Coronary artery (tissue), 2 donors: ENCODE results near the gene ARHGEF4.

Experiments used
- DNase-seq: peaks from one replicate; pipeline ENCODE4 v3.0.0-alpha.2; 2017; ENCODE audit warnings: low spot score
- H3K27ac ChIP-seq, 2 donors: fragments of 200-600 bp; sonication (generic); one replicate each; pipeline ENCODE4 v1.5.1; 2016 to 2019
- H3K4me3 ChIP-seq: fragments of 200-600 bp; sonication (generic); 2 replicates; pipeline ENCODE4 v1.5.1; 2016; ENCODE audit warnings: mild to moderate bottlenecking, moderate library complexity
- TF ChIP-seq, protein P1 (sequence below): fragments of 200-600 bp; sonication (generic); IDR thresholded peaks from one replicate; pipeline ENCODE4 v1.5.1; 2019; ENCODE audit warnings: antibody characterized with exemption

The ARHGEF4 gene

DNA sequence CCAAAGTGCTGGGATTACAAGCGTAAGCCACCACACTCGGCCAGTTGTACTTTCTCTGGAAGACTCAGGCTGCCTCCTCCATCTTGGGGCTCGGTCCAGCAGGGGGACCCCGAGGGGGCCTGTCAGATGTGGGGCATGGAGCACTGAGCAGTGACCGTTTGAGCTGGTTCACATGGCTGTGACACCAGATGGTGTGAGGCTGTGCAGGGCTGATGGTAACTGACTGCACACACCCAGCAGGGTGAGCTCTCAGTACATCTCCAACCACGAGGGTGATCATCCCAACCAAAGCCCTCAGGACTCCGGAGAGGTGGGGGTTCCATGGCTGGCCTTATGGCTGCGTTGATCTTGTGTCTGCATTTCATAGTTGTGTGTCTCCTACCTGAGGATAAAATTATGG lies 193.1 kb downstream of the ARHGEF4 start:
- TF ChIP-seq, protein P1, sequence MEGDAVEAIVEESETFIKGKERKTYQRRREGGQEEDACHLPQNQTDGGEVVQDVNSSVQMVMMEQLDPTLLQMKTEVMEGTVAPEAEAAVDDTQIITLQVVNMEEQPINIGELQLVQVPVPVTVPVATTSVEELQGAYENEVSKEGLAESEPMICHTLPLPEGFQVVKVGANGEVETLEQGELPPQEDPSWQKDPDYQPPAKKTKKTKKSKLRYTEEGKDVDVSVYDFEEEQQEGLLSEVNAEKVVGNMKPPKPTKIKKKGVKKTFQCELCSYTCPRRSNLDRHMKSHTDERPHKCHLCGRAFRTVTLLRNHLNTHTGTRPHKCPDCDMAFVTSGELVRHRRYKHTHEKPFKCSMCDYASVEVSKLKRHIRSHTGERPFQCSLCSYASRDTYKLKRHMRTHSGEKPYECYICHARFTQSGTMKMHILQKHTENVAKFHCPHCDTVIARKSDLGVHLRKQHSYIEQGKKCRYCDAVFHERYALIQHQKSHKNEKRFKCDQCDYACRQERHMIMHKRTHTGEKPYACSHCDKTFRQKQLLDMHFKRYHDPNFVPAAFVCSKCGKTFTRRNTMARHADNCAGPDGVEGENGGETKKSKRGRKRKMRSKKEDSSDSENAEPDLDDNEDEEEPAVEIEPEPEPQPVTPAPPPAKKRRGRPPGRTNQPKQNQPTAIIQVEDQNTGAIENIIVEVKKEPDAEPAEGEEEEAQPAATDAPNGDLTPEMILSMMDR = no peak
- Histone ChIP-seq H3K27ac (no peak overlapping the region), H3K4me3 (no peak overlapping the region)
- peak; percentile 58 for DNase-seq

DNA sequence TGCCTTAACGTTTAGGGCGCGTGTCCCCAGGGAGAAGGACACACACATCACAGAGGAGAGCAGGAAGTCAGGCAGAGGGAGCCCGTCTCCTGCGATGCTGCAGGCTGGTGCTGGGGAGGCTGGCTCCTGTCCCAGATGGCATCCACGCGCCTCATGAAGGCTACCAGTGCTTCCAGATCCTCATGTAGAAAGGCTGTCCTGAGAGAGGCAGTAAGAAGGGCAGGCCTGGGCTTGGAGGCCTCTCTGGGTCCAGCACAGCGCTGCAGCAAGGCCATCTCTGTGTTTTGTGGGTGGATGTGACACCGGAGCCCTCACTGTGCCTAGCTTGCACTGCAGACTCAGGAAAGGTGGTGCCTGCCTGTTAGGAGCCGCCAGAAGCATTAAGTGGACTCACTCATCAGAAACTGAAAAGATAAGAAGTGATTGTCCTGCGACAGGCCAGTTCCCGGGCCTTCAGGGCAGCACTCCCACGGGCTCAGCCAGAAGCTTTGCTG lies 193.8 kb downstream of the ARHGEF4 start:
- no peak overlapping the region for H3K4me3 ChIP-seq
- no peak overlapping the region for H3K27ac ChIP-seq
- TF ChIP-seq, protein P1 = no peak
- peak; percentile 53 for DNase-seq

DNA sequence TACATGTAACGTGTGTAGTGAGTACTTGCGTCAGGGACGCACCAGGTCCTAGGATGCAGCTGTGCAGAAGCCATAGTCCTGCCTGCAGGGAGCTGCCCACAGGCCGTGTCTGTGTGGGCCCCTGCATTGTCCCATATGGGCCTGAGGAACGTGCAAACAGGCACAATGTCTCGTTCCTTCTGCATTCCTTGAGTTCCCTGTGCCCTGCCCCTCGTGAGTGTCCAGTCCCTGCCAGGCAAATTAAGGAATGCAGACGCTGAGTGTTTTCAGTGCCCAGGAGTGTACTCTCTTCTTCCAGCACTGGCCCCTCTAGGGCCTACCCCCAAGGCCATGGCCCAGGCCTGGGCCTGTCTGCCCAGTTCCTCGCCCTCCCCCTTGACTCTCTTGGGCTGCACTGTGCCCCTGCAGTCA lies 194.7 kb downstream of the ARHGEF4 start:
- TF ChIP-seq, protein P1 = no peak
- H3K4me3 ChIP-seq = no peak overlapping the region
- DNase-seq = no peak
- H3K27ac ChIP-seq = no peak overlapping the region

DNA sequence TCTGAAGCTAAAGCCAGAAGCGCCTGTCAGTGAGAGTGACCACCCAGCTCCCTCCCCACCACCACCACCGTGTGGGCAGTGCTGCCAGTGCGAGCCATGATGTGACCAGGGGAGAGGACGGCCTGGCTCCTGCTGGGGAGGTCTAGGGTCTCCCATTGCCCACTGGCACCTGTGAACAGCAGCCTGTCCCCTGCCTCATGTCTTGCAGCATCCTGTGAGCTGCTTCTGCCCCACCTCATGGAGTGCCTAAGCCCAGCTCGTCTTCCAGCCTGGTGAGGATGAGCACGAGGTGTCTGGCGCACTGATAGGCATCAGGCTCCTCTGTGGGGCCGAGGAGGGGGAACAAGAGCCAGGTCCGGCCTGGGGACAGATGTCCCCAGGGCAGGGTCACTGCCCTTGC lies 195.2 kb downstream of the ARHGEF4 start:
- Histone ChIP-seq H3K4me3 (no peak overlapping the region), H3K27ac (no peak overlapping the region)
- DNase-seq = no peak
- TF ChIP-seq, protein P1 = no peak

DNA sequence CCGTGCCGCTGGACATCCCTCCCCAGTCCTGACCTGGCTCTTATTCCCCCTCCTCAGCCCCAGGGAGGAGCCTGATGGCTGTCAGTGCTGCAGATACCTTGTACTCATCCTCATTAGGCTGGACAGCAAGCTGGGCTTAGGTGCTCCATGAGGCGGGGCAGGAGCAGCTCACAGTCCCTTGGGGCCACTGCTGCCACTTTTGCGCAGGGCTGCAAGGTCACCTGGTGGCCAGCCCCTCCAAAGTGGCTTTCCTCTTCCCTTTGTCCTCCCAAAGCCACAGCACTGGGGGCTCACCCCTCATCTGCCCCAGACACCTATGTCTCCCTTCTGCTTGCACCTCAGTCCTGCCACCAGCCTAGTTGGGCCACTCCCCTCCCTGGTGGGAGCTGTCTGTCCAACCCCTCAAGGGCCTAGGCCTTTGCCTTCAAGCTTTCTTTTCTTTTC lies 195.7 kb downstream of the ARHGEF4 start:
- DNase-seq = peak; percentile 36
- no peak overlapping the region for H3K27ac ChIP-seq
- no peak overlapping the region for H3K4me3 ChIP-seq
- TF ChIP-seq, protein P1 = no peak

DNA sequence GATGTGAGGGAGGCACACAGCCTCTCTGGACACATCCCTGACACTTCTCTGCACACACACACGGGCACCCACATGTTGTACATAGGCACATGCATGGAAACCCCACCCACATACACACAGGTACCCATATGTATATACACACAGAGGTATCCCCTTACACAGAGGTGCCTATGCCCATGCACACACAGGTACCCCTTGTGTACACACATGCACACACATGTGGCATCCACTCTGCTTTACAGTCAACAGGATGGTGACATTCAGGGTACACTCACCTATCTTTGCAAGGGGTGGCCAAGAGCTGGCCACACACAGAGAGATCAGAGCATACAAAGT lies 197.0 kb downstream of the ARHGEF4 start:
- H3K4me3 ChIP-seq = no peak overlapping the region
- no peak for DNase-seq
- H3K27ac ChIP-seq = no peak overlapping the region
- TF ChIP-seq, protein P1 = no peak

DNA sequence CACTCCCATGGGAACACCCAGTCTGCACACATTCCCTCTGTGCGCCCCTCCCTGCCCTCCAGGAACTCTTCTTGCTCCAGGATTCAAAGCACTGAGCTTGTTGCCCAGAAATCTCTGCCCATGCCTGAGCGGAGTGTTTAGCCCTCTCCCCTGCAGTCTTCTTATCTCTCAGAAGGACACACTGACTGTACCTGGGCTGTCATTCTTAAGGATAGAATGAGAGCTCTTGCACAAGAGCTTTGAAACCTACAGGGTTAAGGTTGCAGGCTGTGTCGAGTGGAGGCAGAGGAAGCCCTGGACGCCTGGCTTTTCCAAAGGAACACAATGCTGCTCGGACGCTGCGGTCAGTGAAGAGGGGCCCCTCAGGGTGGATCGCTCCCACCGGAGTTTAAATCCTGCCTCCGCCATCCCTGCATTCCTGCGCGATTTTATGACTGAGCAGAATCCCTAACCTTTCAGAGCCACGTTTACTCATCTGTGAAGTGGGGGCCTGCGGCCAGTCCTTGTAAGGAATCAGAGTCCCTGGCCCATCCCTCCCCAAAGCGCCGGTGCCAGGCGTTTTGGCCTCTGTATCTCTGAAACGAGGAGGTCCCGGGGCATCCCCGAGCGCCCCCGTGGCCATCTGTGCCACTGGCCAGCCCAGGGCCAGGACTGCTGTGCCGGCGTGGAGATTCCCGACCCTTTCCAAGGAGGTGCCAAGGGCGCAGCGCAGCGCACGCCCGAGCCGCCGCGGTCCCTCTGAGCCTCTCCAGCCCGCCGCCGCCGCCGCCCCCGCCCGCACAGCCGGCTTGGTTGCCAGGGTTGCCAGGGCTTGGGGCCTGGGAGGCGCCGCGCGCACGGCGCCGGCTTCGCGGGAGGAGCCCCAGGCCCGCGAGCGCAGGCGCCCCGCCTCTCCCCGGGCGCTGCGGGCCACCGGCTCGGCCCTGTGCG lies 197.7 kb downstream of the ARHGEF4 start:
- Histone ChIP-seq H3K4me3 (peak overlapping the region; percentile 72), H3K27ac (no peak overlapping the region)
- TF ChIP-seq, protein P1 = no peak
- DNase-seq = no peak
